Vagina (tissue), 2 donors: ENCODE measurements around the gene PDLIM3. TPM values are rescaled to one million over a fixed set of nuclear protein-coding genes. Genes with fewer than 3 reads are reported as not detected.

Experiments used
- DNase-seq, 2 donors: peaks; one replicate each; pipeline ENCODE4 v3.0.0-alpha.2; 2017; ENCODE audit errors: extremely low spot score in 2 of 2
- H3K27ac ChIP-seq: fragments of 200-600 bp; sonication (generic); one replicate; pipeline ENCODE4 v1.5.1; 2019
- H3K27me3 ChIP-seq: fragments of 200-600 bp; sonication (generic); one replicate; pipeline ENCODE4 v1.5.1; 2019
- H3K36me3 ChIP-seq, 2 donors: fragments of 200-600 bp; sonication (generic); one replicate each; pipeline ENCODE4 v1.5.1; 2017 to 2019
- H3K4me1 ChIP-seq: fragments of 200-600 bp; sonication (generic); one replicate; pipeline ENCODE4 v1.5.1; 2019
- H3K4me3 ChIP-seq, 2 donors: fragments of 200-600 bp; sonication (generic); 1 replicate in 1 of 2; 2 replicates in 1 of 2; pipeline ENCODE4 v1.5.1; 2016 to 2019
- H3K9me3 ChIP-seq: fragments of 200-600 bp; sonication (generic); one replicate; pipeline ENCODE4 v1.5.1; 2019
- CTCF ChIP-seq, 3 experiments: fragments of 450-650 bp in 2 of 3; fragments of 200-600 bp in 1 of 3; sonication (generic) in 1 of 3; IDR thresholded peaks; one replicate each; pipeline ENCODE4 v1.5.1; 2017 to 2019; ENCODE audit warnings: antibody characterized with exemption in 3 of 3, mild to moderate bottlenecking in 2 of 3, moderate library complexity in 2 of 3
- POLR2A ChIP-seq, 2 donors: fragments of 450-650 bp; IDR thresholded peaks; one replicate each; pipeline ENCODE4 v1.6.1; 2017; ENCODE audit warnings: antibody characterized with exemption in 2 of 2, mild to moderate bottlenecking in 2 of 2, moderate library complexity in 2 of 2
- POLR2AphosphoS5 ChIP-seq, 2 donors: sonication (generic); formaldehyde crosslinking; IDR thresholded peaks; one replicate each; pipeline ENCODE4 v1.9.0; 2017; ENCODE audit warnings: antibody characterized with exemption in 2 of 2, mild to moderate bottlenecking in 2 of 2, low read depth in 1 of 2; ENCODE audit not compliant: insufficient read depth in 1 of 2
- intact Hi-C: fragments of 100-400 bp; cut with DNase I; formaldehyde crosslinking; loops from one replicate; pipeline ENCODE4 v1.15.1; 2023
- total RNA-seq: library from RNA; depleted of rRNA; stranded (reverse); fragments of >200 nt; gene quantifications from one replicate; pipeline ENCODE4 v1.2.3, GENCODE V29; 2016

Gene PDLIM3
- total RNA-seq, 1 donor from 2014 or later: 148 TPM

- peak in 1 of 2 donors; percentile 95 for DNase-seq
- Histone ChIP-seq H3K9me3 (no peaks in the 10 kb centered on the region), H3K36me3 (no peaks in the 10 kb centered on the region), H3K4me1 (peaks cover 10% of the 10 kb centered on the region), H3K27ac (peak within 1 kb of the TSS; percentile 85), H3K4me3 (peak within 1 kb of the TSS; percentile 78 to 90), H3K27me3 (no peaks in the 10 kb centered on the region)
- intact Hi-C loops: loop anchor here (5.0 kb wide), 1 partner anchor 126 kb away; no protein-coding TSS in a partner anchor
- TF ChIP-seq POLR2A (IDR thresholded peaks at IDR 0.05) (peak in 1 of 2 donors; percentile 19), POLR2AphosphoS5 (IDR thresholded peaks at IDR 0.05; ENCODE audit: insufficient read depth in 1 of 2, low read depth in 1 of 2) (peak in 1 of 2 donors; percentile 58), CTCF (IDR thresholded peaks at IDR 0.05) (peak; percentile 5 to 77 (median 61))
These were observed 63.8 kb downstream of the PDLIM3 start, which contains the start of gene CCDC110 for GRCh38 chr4:185471235-185472102. CCDC110 (minus strand) TSS chr4:185471733; CDS start chr4:185471683, 50 bp downstream.

GRCh38 chr4:185470501-185471195, 64.7 kb downstream of the PDLIM3 start:
- no peaks in the 10 kb centered on the region for H3K36me3 ChIP-seq
- H3K9me3 ChIP-seq: no peaks in the 10 kb centered on the region
- H3K27ac ChIP-seq: peak overlapping the region; percentile 76
- H3K27me3 ChIP-seq: no peaks in the 10 kb centered on the region
- H3K4me3 ChIP-seq: peak overlapping the region; percentile 76 to 90
- TF ChIP-seq POLR2AphosphoS5 (IDR thresholded peaks at IDR 0.05; ENCODE audit: insufficient read depth in 1 of 2, low read depth in 1 of 2): peak in 1 of 2 donors; percentile 45
- TF ChIP-seq CTCF (IDR thresholded peaks at IDR 0.05): no peak
- no peak for TF ChIP-seq POLR2A (IDR thresholded peaks at IDR 0.05)
- intact Hi-C loops: loop anchor here (5.0 kb wide), 1 partner anchor 127 kb away; no protein-coding TSS in a partner anchor
- peaks cover 10% of the 10 kb centered on the region for H3K4me1 ChIP-seq
- DNase-seq: peak in 1 of 2 donors; percentile 92

GRCh38 chr4:185469580-185470154, 65.6 kb downstream of the PDLIM3 start:
- intact Hi-C loops: loop anchor here (5.0 kb wide), 1 partner anchor 128 kb away; no protein-coding TSS in a partner anchor

GRCh38 chr4:185468999-185469398, 66.3 kb downstream of the PDLIM3 start:
- intact Hi-C loops: no loop called here
- no peak overlapping the region for H3K27ac ChIP-seq
- DNase-seq: no peak
- H3K4me3 ChIP-seq: no peak overlapping the region
- peaks cover 10% of the 10 kb centered on the region for H3K4me1 ChIP-seq
- no peaks in the 10 kb centered on the region for H3K27me3 ChIP-seq
- no peaks in the 10 kb centered on the region for H3K9me3 ChIP-seq
- no peaks in the 10 kb centered on the region for H3K36me3 ChIP-seq
- TF ChIP-seq CTCF (IDR thresholded peaks at IDR 0.05) (no peak), POLR2AphosphoS5 (IDR thresholded peaks at IDR 0.05; ENCODE audit: insufficient read depth in 1 of 2, low read depth in 1 of 2) (no peak), POLR2A (IDR thresholded peaks at IDR 0.05) (no peak)

More at GRCh38 chr4:185469580-185470154, 65.6 kb downstream of the PDLIM3 start:
- no peak for TF ChIP-seq POLR2AphosphoS5 (IDR thresholded peaks at IDR 0.05; ENCODE audit: insufficient read depth in 1 of 2, low read depth in 1 of 2)
- peaks cover 10% of the 10 kb centered on the region for H3K4me1 ChIP-seq
- H3K27ac ChIP-seq: no peak overlapping the region
- no peak overlapping the region for H3K4me3 ChIP-seq
- H3K27me3 ChIP-seq: no peaks in the 10 kb centered on the region
- H3K36me3 ChIP-seq: no peaks in the 10 kb centered on the region
- no peaks in the 10 kb centered on the region for H3K9me3 ChIP-seq
- DNase-seq: no peak

DNA sequence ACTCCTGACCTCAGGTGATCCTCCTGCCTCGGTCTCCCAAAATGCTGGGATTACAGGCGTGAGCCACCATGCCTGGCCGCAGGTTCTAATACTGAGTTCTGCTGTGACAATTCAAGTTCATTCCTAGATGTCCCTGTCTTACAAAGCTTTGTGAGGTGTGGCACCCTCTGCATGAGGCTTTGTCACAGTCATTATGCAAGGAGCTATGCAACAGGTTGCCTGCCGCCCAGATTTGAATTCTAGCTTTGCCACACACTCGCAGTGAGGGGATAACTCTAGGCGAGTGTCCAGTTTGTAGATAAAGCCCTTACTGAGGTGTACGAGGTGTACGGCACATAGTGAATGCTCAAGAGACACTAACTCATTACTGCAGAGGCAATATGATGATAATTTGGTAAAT, 67.3 kb downstream of the PDLIM3 start:
- intact Hi-C loops: no loop called here
- no peaks in the 10 kb centered on the region for H3K9me3 ChIP-seq
- H3K4me3 ChIP-seq: no peak overlapping the region
- H3K4me1 ChIP-seq: peaks cover 10% of the 10 kb centered on the region
- no peaks in the 10 kb centered on the region for H3K27me3 ChIP-seq
- no peak for DNase-seq
- H3K36me3 ChIP-seq: no peaks in the 10 kb centered on the region
- no peak for TF ChIP-seq POLR2AphosphoS5 (IDR thresholded peaks at IDR 0.05; ENCODE audit: insufficient read depth in 1 of 2, low read depth in 1 of 2)
- TF ChIP-seq POLR2A (IDR thresholded peaks at IDR 0.05): no peak
- no peak for TF ChIP-seq CTCF (IDR thresholded peaks at IDR 0.05)
- no peak overlapping the region for H3K27ac ChIP-seq
